H1 (cell line): ENCODE results near the gene LRBA. TPM values are rescaled to one million over a fixed set of nuclear protein-coding genes. Genes with fewer than 3 reads are reported as not detected.

Experiments used
- CTBP2 ChIP-seq: IDR thresholded peaks from 2 replicates; pipeline ENCODE4 v1.7.0; 2011; ENCODE audit warnings: borderline replicate concordance, mild to moderate bottlenecking, moderate library complexity, mixed read lengths, low read length; ENCODE audit not compliant: insufficient read depth, insufficient read length
- EGR1 ChIP-seq: IDR thresholded peaks from 2 replicates; pipeline ENCODE4 v1.6.1; 2011; ENCODE audit warnings: low read depth, low read length, borderline replicate concordance
- EP300 ChIP-seq, 2 experiments: IDR thresholded peaks; 1 replicate in 1 of 2; 2 replicates in 1 of 2; pipeline ENCODE4 v1.6.1; 2011 to 2012; ENCODE audit warnings: low read depth in 2 of 2, low read length in 2 of 2, mild to moderate bottlenecking in 2 of 2, borderline replicate concordance in 1 of 2, inconsistent platforms in 1 of 2, moderate library complexity in 1 of 2
- EZH2 ChIP-seq: fragments of 200-600 bp; sonication (generic); IDR thresholded peaks from 2 replicates; pipeline ENCODE4 v1.7.1; 2012; ENCODE audit warnings: low read depth, mild to moderate bottlenecking, moderate library complexity, low read length, inconsistent platforms; ENCODE audit not compliant: severe bottlenecking
- HDAC6 ChIP-seq: IDR thresholded peaks from one replicate; pipeline ENCODE4 v1.7.1; 2012; ENCODE audit warnings: low read depth, mild to moderate bottlenecking, inconsistent platforms, low read length, moderate library complexity
- polyA plus RNA-seq, 7 experiments: library from polyadenylated mRNA; depleted of rRNA in 3 of 7; stranded (reverse) in 5 of 7; unstranded in 2 of 7; fragments of >200 nt in 5 of 7; fragments of 200-250 nt in 2 of 7; gene quantifications; 1 replicate in 5 of 7; 2 replicates in 1 of 7; 4 replicates in 1 of 7; pipeline versions ENCODE4 v1.2.1 to v1.2.3, GENCODE V29; 2011 to 2013; ENCODE audit warnings: missing spikeins in 2 of 7, mixed read lengths in 2 of 7
- total RNA-seq: library from RNA; stranded (reverse); fragmentation: NEBNext Ultra II Directional; extraction: Animal tissue kit (Norgen Biotek cat#: 25700); gene quantifications from 2 replicates; pipeline ENCODE4 v1.2.1, GENCODE V29; 2021

Gene LRBA
- total and polyA plus RNA-seq, 2 of the 8 experiments (the other 6 are each of a cell fraction or from before 2014, with no cell fraction given) = 54.6 to 83.2 TPM

- TF ChIP-seq HDAC6 (no peak), EGR1 (no peak), EZH2 (no peak), EP300 (IDR thresholded peaks at IDR 0.05; ENCODE audit: borderline replicate concordance in 1 of 2, low read depth in 2 of 2, low read length in 2 of 2) (no peak), CTBP2 (no peak)
Observed at GRCh38 chr4:150789864-150790263, 225.2 kb downstream of the LRBA start (continued).
